ENCODE data around the gene PHACTR3. TPM values are rescaled to one million over a fixed set of nuclear protein-coding genes. Genes with fewer than 3 reads are reported as not detected.

Gene PHACTR3
- total RNA-seq, 1 experiment from 2014 or later = not detected

DNA sequence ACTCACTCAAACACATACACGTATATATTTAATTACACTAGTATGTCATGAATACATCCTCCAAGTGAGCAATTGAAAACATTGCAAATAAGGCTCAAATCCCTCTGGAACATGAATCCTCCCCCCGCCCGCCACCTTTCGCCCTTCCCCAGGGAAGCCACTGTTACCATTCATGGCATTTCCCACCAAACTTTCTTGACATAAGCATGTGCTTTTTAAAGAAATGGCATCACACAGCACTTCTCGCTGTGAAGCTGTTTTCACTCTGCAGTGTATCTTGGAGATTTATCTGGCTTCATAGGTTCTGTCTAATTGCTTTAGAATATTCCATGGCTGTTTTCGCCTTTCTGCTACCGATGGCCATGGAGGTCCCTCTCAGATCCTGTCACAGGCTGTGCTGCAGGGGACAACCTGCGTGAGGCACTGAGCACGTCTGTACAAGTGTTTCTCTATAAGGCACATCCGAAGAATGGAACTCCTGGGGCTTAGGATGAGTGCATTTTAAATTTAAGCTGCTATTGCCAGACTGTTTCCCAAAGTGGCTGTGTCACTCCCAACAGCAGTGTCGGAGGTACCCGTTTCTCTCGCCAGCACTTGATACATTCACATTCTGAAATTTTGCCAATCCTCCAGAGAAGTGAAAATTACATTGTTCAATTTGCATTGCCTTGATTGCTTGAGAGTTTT lies 22.2 kb upstream of the PHACTR3 start:
- H3K4me1 ChIP-seq (ENCODE audit: insufficient read depth, low read length) = no peaks in the 10 kb centered on the region
- no peaks in the 10 kb centered on the region for H3K23me2 ChIP-seq (ENCODE audit: insufficient read length, low read depth, low read length, poor library complexity, severe bottlenecking)
- no peak overlapping the region for H3K4ac ChIP-seq (ENCODE audit: low read depth, low read length)
- Mint-ChIP-seq H3K27me3 (ENCODE audit: low read depth) (peaks cover 67% of the 10 kb centered on the region), H3K9me3 (peaks cover 0 to 45% of the 10 kb centered on the region in 2 experiments; a peak in 3 of 5 replicates), H3K4me3 (no peak overlapping the region), H3K4me1 (no peaks in the 10 kb centered on the region), H3K36me3 (ENCODE audit: insufficient read depth in 1 of 3, low read depth in 3 of 3) (no peaks in the 10 kb centered on the region; a peak in 1 of 7 replicates), H3K27ac (no peak overlapping the region)
- H4K8ac ChIP-seq (replicated peaks; ENCODE audit: insufficient read length, low read depth, low read length) = no peak overlapping the region
- no peak overlapping the region for H2AK5ac ChIP-seq (ENCODE audit: insufficient read length, low read length)
- H3K14ac ChIP-seq (ENCODE audit: insufficient read depth, low read length) = no peak overlapping the region
- no peaks in the 10 kb centered on the region for H3K79me1 ChIP-seq (ENCODE audit: insufficient read depth, low read depth, low read length, poor library complexity, severe bottlenecking)
- TF ChIP-seq, protein P1, sequence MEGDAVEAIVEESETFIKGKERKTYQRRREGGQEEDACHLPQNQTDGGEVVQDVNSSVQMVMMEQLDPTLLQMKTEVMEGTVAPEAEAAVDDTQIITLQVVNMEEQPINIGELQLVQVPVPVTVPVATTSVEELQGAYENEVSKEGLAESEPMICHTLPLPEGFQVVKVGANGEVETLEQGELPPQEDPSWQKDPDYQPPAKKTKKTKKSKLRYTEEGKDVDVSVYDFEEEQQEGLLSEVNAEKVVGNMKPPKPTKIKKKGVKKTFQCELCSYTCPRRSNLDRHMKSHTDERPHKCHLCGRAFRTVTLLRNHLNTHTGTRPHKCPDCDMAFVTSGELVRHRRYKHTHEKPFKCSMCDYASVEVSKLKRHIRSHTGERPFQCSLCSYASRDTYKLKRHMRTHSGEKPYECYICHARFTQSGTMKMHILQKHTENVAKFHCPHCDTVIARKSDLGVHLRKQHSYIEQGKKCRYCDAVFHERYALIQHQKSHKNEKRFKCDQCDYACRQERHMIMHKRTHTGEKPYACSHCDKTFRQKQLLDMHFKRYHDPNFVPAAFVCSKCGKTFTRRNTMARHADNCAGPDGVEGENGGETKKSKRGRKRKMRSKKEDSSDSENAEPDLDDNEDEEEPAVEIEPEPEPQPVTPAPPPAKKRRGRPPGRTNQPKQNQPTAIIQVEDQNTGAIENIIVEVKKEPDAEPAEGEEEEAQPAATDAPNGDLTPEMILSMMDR (conservative IDR thresholded peaks at IDR 0.05) = no peak
- no peak overlapping the region for H3K23ac ChIP-seq (ENCODE audit: insufficient read length, low read depth, low read length)
- no peak overlapping the region for H2BK5ac ChIP-seq (ENCODE audit: insufficient read length, low read length)
- no peak overlapping the region for H3K56ac ChIP-seq (ENCODE audit: insufficient read length, low read depth, low read length)
- no peak for DNase-seq
- no peak overlapping the region for H3T11ph ChIP-seq (ENCODE audit: low read length)
- no peak overlapping the region for H2BK20ac ChIP-seq (ENCODE audit: low read depth, low read length, poor library complexity, severe bottlenecking)
- no peak overlapping the region for H3K27ac ChIP-seq (ENCODE audit: insufficient read length, low read depth, low read length)
- no peak overlapping the region for H2BK12ac ChIP-seq (ENCODE audit: insufficient read length, low read depth, low read length)
- no peaks in the 10 kb centered on the region for H4K20me1 ChIP-seq (ENCODE audit: control insufficient read depth, insufficient read depth, insufficient read length)
- no peak overlapping the region for H4K91ac ChIP-seq (ENCODE audit: insufficient read length, low read depth, low read length)
- H2BK15ac ChIP-seq (ENCODE audit: low read depth, low read length) = no peak overlapping the region
- H3K27me3 ChIP-seq (ENCODE audit: insufficient read depth, low read length) = peaks cover 5% of the 10 kb centered on the region; the same call in 1 of the 2 replicates
- no peaks in the 10 kb centered on the region for H3K79me2 ChIP-seq (ENCODE audit: insufficient read depth, low read length)
- H3K18ac ChIP-seq (ENCODE audit: insufficient read length, low read depth, low read length) = no peak overlapping the region
- no peak overlapping the region for H3K9ac ChIP-seq (ENCODE audit: extremely low read depth, insufficient read length, low read length)
- no peak overlapping the region for H4K5ac ChIP-seq (ENCODE audit: insufficient read length, low read depth, low read length)
- H3K4me2 ChIP-seq (ENCODE audit: insufficient read depth, insufficient read length, low read length) = no peak overlapping the region
- no CpG with 5 or more reads among the region's 13 CpGs for WGBS (ENCODE audit: extremely low coverage, insufficient read length, low lambda C conversion rate)
- no peak overlapping the region for H2AFZ ChIP-seq (ENCODE audit: low read length)
- H3K9me3 ChIP-seq (ENCODE audit: control insufficient read depth, low read depth, low read length) = no peaks in the 10 kb centered on the region
- H2BK120ac ChIP-seq (ENCODE audit: low read depth, low read length, poor library complexity, severe bottlenecking) = no peak overlapping the region

All from H9 (cell line).